ENCODE results near the gene NT5C1A. TPM values are rescaled to one million over a fixed set of nuclear protein-coding genes. Genes with fewer than 3 reads are reported as not detected.

The NT5C1A gene
- total RNA-seq, 2 donors from 2014 or later = 4.1 to 9.2 TPM

GRCh38 chr1:39635205-39635870, 36.6 kb downstream of the NT5C1A start:
- no peak overlapping the region for H3K4me3 Mint-ChIP-seq
- no peak overlapping the region for H3K27ac Mint-ChIP-seq
- no peaks in the 10 kb centered on the region for H3K4me1 Mint-ChIP-seq (ENCODE audit: low read depth in 2 of 2)
- H3K27me3 Mint-ChIP-seq = peaks cover 25 to 26% of the 10 kb centered on the region in 2 donors
- no peaks in the 10 kb centered on the region for H3K9me3 Mint-ChIP-seq
- DNase-seq (ENCODE audit: low spot score) (no peak), ATAC-seq (no peak)
- no peaks in the 10 kb centered on the region for H3K36me3 Mint-ChIP-seq

- Mint-ChIP-seq H3K9me3 (no peaks in the 10 kb centered on the region), H3K4me3 (no peak overlapping the region), H3K36me3 (no peaks in the 10 kb centered on the region), H3K4me1 (ENCODE audit: low read depth in 2 of 2) (no peaks in the 10 kb centered on the region), H3K27me3 (peaks cover 28% of the 10 kb centered on the region in 2 donors), H3K27ac (no peak overlapping the region)
- DNase-seq (ENCODE audit: low spot score) (no peak), ATAC-seq (no peak)
These were observed 38.5 kb downstream of the NT5C1A start for GRCh38 chr1:39633422-39633821.

GRCh38 chr1:39632682-39633417, 39.1 kb downstream of the NT5C1A start:
- Mint-ChIP-seq H3K9me3 (no peaks in the 10 kb centered on the region), H3K4me3 (no peak overlapping the region), H3K27me3 (peaks cover 24 to 28% of the 10 kb centered on the region in 2 donors), H3K27ac (no peak overlapping the region), H3K36me3 (no peaks in the 10 kb centered on the region), H3K4me1 (ENCODE audit: low read depth in 2 of 2) (no peaks in the 10 kb centered on the region)
- ATAC-seq (no peak), DNase-seq (ENCODE audit: low spot score) (no peak)

- Mint-ChIP-seq H3K9me3 (no peaks in the 10 kb centered on the region), H3K4me1 (ENCODE audit: low read depth in 2 of 2) (no peaks in the 10 kb centered on the region), H3K27ac (no peak overlapping the region), H3K4me3 (no peak overlapping the region), H3K36me3 (no peaks in the 10 kb centered on the region), H3K27me3 (peaks cover 21 to 27% of the 10 kb centered on the region in 2 donors)
- DNase-seq (ENCODE audit: low spot score) = no peak
- no peak for ATAC-seq
These were observed 39.6 kb downstream of the NT5C1A start for GRCh38 chr1:39632323-39632681.

- DNase-seq (ENCODE audit: low spot score) (no peak), ATAC-seq (no peak)
- no peak overlapping the region for H3K27ac Mint-ChIP-seq
- no peak overlapping the region for H3K4me3 Mint-ChIP-seq
- H3K36me3 Mint-ChIP-seq = no peaks in the 10 kb centered on the region
- H3K4me1 Mint-ChIP-seq (ENCODE audit: low read depth in 2 of 2) = no peaks in the 10 kb centered on the region
- peaks cover 21 to 26% of the 10 kb centered on the region in 2 donors for H3K27me3 Mint-ChIP-seq
- H3K9me3 Mint-ChIP-seq = no peaks in the 10 kb centered on the region
These were observed 40.3 kb downstream of the NT5C1A start for GRCh38 chr1:39631361-39632322.

- H3K4me3 Mint-ChIP-seq = no peak overlapping the region
- peaks cover 19 to 20% of the 10 kb centered on the region in 2 donors for H3K27me3 Mint-ChIP-seq
- no peaks in the 10 kb centered on the region for H3K36me3 Mint-ChIP-seq
- no peaks in the 10 kb centered on the region for H3K4me1 Mint-ChIP-seq (ENCODE audit: low read depth in 2 of 2)
- no peak overlapping the region for H3K27ac Mint-ChIP-seq
- ATAC-seq (peak in 1 of 2 donors; percentile 37), DNase-seq (ENCODE audit: low spot score) (no peak)
- H3K9me3 Mint-ChIP-seq = no peaks in the 10 kb centered on the region
These were observed 43.0 kb downstream of the NT5C1A start for GRCh38 chr1:39628807-39629350.

- DNase-seq (ENCODE audit: low spot score) (no peak), ATAC-seq (no peak)
- Mint-ChIP-seq H3K27ac (no peak overlapping the region), H3K4me3 (no peak overlapping the region), H3K36me3 (no peaks in the 10 kb centered on the region), H3K4me1 (ENCODE audit: low read depth in 2 of 2) (no peaks in the 10 kb centered on the region), H3K9me3 (no peaks in the 10 kb centered on the region), H3K27me3 (peaks cover 18 to 24% of the 10 kb centered on the region in 2 donors)
These were observed 45.3 kb downstream of the NT5C1A start for GRCh38 chr1:39626646-39627045.

- ATAC-seq (no peak), DNase-seq (ENCODE audit: low spot score) (no peak)
- H3K4me1 Mint-ChIP-seq (ENCODE audit: low read depth in 2 of 2) = no peaks in the 10 kb centered on the region
- H3K27me3 Mint-ChIP-seq = peaks cover 14 to 23% of the 10 kb centered on the region in 2 donors
- no peaks in the 10 kb centered on the region for H3K9me3 Mint-ChIP-seq
- H3K4me3 Mint-ChIP-seq = no peak overlapping the region
- H3K27ac Mint-ChIP-seq = no peak overlapping the region
- no peaks in the 10 kb centered on the region for H3K36me3 Mint-ChIP-seq
These were observed 46.2 kb downstream of the NT5C1A start for GRCh38 chr1:39625462-39626273.

GRCh38 chr1:39625009-39625408, 46.9 kb downstream of the NT5C1A start:
- Mint-ChIP-seq H3K4me3 (no peak overlapping the region), H3K27me3 (peaks cover 10 to 16% of the 10 kb centered on the region in 2 donors), H3K36me3 (no peaks in the 10 kb centered on the region), H3K4me1 (ENCODE audit: low read depth in 2 of 2) (no peaks in the 10 kb centered on the region), H3K27ac (no peak overlapping the region), H3K9me3 (no peaks in the 10 kb centered on the region)
- ATAC-seq = no peak
- DNase-seq (ENCODE audit: low spot score) = no peak

- H3K4me1 Mint-ChIP-seq (ENCODE audit: low read depth in 2 of 2) = no peaks in the 10 kb centered on the region
- DNase-seq (ENCODE audit: low spot score) = no peak
- no peak overlapping the region for H3K27ac Mint-ChIP-seq
- peaks cover 8 to 16% of the 10 kb centered on the region in 2 donors for H3K27me3 Mint-ChIP-seq
- no peaks in the 10 kb centered on the region for H3K9me3 Mint-ChIP-seq
- H3K36me3 Mint-ChIP-seq = no peaks in the 10 kb centered on the region
- no peak overlapping the region for H3K4me3 Mint-ChIP-seq
- ATAC-seq = no peak
These were observed 48.9 kb downstream of the NT5C1A start for GRCh38 chr1:39623053-39623452.

GRCh38 chr1:39622427-39622826, 49.5 kb downstream of the NT5C1A start:
- Mint-ChIP-seq H3K27me3 (peaks cover 10 to 20% of the 10 kb centered on the region in 2 donors), H3K36me3 (no peaks in the 10 kb centered on the region), H3K27ac (no peak overlapping the region), H3K4me3 (no peak overlapping the region), H3K9me3 (no peaks in the 10 kb centered on the region), H3K4me1 (ENCODE audit: low read depth in 2 of 2) (no peaks in the 10 kb centered on the region)
- DNase-seq (ENCODE audit: low spot score) = no peak
- no peak for ATAC-seq

- no peaks in the 10 kb centered on the region for H3K9me3 Mint-ChIP-seq
- H3K27ac Mint-ChIP-seq = no peak overlapping the region
These were observed 51.2 kb downstream of the NT5C1A start for GRCh38 chr1:39620659-39621165.

More at GRCh38 chr1:39620659-39621165, 51.2 kb downstream of the NT5C1A start:
- Mint-ChIP-seq H3K27me3 (peaks cover 17 to 25% of the 10 kb centered on the region in 2 donors), H3K36me3 (no peaks in the 10 kb centered on the region), H3K4me3 (no peak overlapping the region), H3K4me1 (ENCODE audit: low read depth in 2 of 2) (no peaks in the 10 kb centered on the region)
- DNase-seq (ENCODE audit: low spot score) (no peak), ATAC-seq (no peak)

Measured in natural killer cell treated with Interleukin-12 subunit alpha and Interleukin-12 subunit beta and Interleukin-15 and Interleukin-18, amount 100 ng/mL, for 72 hours (primary cell).